HCT116 (cell line): Measurements from ENCODE around the gene PYGO1.

Experiments
- ATF3 ChIP-seq: IDR thresholded peaks from 2 replicates; pipeline ENCODE4 v1.6.1; 2012
- CTCF ChIP-seq, 3 experiments: fragments of 200-600 bp in 1 of 3; sonication (generic) in 1 of 3; IDR thresholded peaks in 2 of 3; conservative IDR thresholded peaks in 1 of 3; 2 replicates each; pipeline ENCODE4 v1.5.1; 2012 to 2017; ENCODE audit warnings: low read depth in 2 of 3, low read length in 2 of 3, antibody characterized with exemption in 1 of 3, borderline replicate concordance in 1 of 3, control low read depth in 1 of 3, mild to moderate bottlenecking in 1 of 3, mixed read lengths in 1 of 3, mixed run types in 1 of 3, moderate library complexity in 1 of 3; ENCODE audit not compliant: insufficient read depth in 1 of 3
- EGR1 ChIP-seq: IDR thresholded peaks from 2 replicates; pipeline ENCODE4 v1.6.1; 2012; ENCODE audit warnings: low read depth
- ELF1 ChIP-seq: IDR thresholded peaks from 2 replicates; pipeline ENCODE4 v1.6.1; 2012; ENCODE audit warnings: low read depth, borderline replicate concordance
- POLR2A ChIP-seq: IDR thresholded peaks from 2 replicates; pipeline ENCODE4 v1.7.0; 2011; ENCODE audit warnings: borderline replicate concordance; ENCODE audit not compliant: insufficient read depth, insufficient read length; ENCODE audit errors: extremely low read depth
- POLR2AphosphoS5 ChIP-seq: IDR thresholded peaks from 2 replicates; pipeline ENCODE4 v1.6.1; 2011; ENCODE audit warnings: mild to moderate bottlenecking, low read depth, low read length, moderate library complexity
- REST ChIP-seq: IDR thresholded peaks from 2 replicates; pipeline ENCODE4 v1.6.1; 2012; ENCODE audit warnings: low read depth
- SP1 ChIP-seq: IDR thresholded peaks from 2 replicates; pipeline ENCODE4 v1.6.1; 2012; ENCODE audit warnings: low read depth

GRCh38 chr15:55530861-55531313 is 57.3 kb downstream of the PYGO1 start:
- TF ChIP-seq ATF3 (no peak), REST (no peak), ELF1 (no peak), POLR2A (no peak), CTCF (IDR thresholded peaks at IDR 0.05 in 2 of 3, conservative IDR thresholded peaks at IDR 0.05 in 1 of 3; ENCODE audit: borderline replicate concordance in 1 of 3, insufficient read depth in 1 of 3, low read depth in 2 of 3, low read length in 2 of 3) (no peak), POLR2AphosphoS5 (no peak), EGR1 (no peak), SP1 (no peak)
